Fibroblast of gingiva (primary cell): ENCODE measurements around the gene MKS1.

Source experiments
- DNase-seq: peaks from one replicate; pipeline ENCODE4 v3.0.0-alpha.2; 2011; ENCODE audit warnings: low read depth

Gene MKS1

DNA sequence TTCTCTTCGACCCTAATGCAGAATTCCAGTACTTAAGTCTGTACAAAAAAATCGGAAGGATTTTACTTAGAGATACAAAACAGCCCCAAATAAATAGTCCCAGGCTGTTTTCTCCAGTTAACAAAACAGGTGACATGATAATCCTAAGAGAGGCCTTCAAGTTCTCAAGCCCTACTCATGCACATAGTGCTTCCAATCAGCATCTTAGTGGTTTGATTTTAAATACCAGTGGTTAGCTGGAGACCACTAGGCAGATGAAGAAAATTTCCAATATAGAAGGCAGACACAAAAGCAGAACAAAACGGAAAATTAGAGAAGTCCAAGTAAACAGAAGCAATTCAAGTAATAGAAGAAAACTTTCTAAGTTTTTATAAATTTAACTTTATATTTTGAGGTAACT is 57.5 kb downstream of the MKS1 start:
- no peak for DNase-seq

DNA sequence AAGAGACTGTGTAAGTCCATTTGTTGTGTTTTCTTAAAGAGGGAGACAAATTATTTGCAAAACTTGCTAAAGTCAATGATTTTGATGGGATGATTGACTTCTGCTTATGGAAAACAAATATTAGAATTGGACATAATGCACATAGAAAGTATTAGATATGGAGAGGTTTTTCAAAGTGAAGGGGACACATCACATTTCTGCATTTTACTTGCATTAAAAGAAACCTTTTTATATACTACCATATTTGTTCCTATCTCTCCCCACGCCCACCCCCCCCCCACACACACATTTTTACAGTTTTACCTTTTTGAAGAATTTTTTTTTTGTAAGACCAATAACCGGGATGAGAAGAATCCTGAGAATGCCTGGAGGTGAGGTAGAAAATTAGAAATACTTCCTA is 60.9 kb downstream of the MKS1 start:
- no peak for DNase-seq

DNA sequence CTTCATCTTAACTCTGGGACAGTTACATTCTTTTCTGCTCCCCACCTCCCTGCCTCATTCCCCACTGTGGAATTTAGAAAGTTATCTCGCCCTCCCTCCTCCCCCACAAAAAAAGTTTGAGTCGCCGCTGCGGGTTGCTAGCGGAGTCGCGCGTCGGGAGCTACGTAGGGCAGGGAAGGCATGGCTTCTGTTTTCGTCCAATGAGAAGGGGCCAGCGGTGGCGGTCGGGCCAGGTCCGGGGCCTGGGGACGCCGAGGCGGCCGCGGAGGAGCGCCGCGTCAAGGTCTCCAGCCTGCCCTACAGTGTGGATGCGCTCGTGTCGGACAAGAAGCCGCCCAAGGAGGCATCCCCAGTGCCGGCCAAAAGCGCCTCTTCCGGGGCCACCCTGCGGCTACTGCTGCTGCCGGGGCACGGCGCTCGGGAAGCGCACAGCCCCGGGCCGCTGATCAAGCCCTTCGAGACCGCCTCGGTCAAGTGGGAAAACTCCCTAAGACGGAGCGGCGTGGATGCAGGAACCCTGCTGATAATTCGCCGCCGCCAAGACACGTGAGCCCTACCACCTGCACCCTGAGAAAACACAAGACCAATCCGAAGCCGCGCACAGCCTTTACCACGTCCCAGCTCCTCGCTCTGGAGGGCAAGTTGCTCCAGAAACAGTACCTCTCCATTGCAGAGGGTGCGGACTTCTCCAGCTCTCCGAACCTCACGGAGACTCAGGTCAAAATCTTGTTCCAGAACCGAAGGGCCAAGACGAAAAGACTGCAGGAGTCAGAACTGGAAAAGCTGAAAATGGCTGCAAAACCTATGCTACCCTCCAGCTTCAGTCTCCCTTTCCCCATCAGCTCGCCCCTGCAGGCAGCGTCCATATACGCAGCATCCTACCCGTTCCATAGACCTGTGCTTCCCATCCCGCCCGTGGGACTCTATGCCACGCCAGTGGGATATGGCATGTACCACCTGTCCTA is 61.9 kb downstream of the MKS1 start:
- DNase-seq, result no peak
